ENCODE results near the gene KCNK3.

Gene KCNK3

DNA sequence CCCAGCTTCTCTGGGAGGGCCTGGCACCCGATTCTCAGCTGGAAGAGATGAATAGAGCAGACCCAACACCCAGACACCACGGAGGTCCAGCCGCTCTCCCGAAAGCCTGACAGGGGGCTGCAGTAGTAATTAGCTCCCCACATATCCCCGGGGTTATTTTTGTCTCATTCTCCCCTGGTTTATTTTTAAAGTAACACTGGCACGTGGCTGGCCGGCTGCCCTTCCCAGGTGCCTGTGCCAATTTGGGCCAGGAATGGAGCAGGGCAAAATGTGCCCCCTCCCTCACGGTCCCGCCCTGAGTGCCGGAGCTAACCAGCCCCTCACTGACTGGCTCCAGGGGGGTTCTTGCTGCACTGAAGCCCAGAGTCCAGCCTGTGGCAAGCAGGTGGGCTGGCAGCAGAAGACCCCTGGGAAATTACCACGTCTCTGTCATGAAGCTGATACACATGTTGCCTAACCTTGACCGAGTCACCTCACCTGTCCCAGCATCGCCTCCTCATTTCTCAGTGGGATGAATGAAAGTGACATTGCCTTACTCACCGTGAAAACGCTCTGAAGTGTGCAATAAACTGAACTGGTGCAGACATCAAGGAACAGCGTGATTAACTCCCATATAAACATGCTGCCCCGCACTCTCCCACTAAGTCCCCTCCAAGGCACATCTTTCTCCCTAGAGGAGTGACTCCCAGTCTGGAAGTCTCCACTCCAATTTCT is 18.4 kb downstream of the KCNK3 start:
- H3K4me3 ChIP-seq (ENCODE audit: low read depth, low read length), result no peak overlapping the region
- TF ChIP-seq, protein P1, sequence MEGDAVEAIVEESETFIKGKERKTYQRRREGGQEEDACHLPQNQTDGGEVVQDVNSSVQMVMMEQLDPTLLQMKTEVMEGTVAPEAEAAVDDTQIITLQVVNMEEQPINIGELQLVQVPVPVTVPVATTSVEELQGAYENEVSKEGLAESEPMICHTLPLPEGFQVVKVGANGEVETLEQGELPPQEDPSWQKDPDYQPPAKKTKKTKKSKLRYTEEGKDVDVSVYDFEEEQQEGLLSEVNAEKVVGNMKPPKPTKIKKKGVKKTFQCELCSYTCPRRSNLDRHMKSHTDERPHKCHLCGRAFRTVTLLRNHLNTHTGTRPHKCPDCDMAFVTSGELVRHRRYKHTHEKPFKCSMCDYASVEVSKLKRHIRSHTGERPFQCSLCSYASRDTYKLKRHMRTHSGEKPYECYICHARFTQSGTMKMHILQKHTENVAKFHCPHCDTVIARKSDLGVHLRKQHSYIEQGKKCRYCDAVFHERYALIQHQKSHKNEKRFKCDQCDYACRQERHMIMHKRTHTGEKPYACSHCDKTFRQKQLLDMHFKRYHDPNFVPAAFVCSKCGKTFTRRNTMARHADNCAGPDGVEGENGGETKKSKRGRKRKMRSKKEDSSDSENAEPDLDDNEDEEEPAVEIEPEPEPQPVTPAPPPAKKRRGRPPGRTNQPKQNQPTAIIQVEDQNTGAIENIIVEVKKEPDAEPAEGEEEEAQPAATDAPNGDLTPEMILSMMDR (IDR thresholded peaks at IDR 0.05; ENCODE audit: control insufficient read depth, extremely low read depth, insufficient read depth), result no peak
- no peak for DNase-seq (ENCODE audit: low read depth)

DNA sequence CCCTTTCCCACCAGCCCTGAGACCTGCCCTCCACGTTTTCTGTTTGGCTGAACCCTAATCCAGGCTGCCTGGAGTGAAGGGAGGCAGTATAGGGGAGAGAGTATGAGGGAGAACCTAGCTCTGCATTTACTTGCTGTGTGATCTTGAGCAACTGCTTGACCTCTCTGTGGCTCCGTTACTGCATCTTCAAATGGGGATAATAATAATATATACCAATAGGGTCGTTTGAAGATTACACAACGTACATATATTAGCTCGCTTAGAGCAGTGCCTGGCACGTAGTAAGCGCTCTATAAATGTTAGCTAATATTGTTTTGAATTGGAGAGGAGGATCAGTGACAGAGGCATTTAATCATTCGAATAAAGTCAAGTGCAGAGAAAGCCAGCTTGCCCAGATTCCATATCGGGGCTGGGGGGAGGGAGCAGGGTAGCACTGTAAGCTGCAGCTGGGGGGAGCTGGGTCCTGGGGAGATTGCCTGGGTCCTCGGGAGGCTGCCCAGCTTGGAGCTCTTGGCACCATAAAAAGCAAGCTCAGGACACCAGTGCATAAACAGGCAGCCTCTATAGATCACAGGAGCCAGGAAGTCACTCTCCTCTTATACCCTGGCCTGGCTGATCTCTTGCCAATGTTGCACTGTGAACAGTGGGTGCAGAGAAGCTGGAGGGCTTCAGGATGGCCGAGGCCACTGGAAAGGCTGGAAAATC is 19.1 kb downstream of the KCNK3 start:
- DNase-seq (ENCODE audit: low read depth), result no peak
- TF ChIP-seq, protein P1 (IDR thresholded peaks at IDR 0.05; ENCODE audit: control insufficient read depth, extremely low read depth, insufficient read depth), result no peak
- H3K4me3 ChIP-seq (ENCODE audit: low read depth, low read length), result no peak overlapping the region

DNA sequence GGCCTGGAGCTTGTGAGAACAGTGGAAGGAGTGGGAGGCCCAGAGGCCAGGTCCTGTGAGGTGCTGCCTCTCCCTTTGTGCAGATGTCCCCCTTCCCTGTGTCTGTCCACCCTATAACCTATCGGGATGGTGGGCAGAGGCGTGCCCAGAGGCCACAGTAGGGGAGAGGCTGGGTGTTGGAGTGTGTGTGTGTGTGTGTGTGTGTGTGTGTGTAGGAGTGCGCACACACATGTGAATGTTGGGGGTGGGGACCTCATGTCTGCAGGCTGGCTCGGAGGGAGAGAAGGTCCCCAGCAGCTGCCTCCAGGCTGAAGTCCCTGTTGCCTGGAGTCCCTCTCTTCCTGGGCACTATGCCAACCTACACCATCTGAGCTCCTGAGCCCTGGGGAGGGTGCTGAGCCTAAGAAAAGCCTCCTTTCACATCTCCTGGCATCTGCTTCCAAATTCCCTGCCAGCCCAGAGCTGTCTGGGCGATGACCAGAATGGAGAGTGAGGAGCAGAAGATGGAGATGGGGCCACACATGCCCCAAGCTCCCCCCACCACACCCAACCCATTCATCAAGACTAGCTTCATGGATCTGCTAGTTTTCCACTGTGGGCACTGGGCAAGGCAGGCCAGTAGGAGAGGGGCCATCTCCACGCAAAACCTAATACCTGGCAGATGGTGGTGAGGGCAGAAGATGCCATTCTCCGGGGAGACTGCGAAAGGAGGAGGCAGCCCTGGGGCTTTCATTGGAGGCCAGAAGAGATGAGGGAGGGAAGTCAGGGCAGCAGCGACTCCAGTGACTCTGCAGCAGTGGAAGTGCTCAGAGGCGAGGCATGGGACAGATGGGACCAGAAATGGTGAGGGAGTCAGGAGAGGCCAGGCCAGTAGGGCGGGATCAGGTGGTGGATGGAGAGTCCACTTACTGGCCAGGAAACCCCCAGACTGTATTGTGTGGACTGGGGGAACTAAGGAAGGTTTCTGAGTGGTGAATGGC is 20.3 kb downstream of the KCNK3 start:
- TF ChIP-seq, protein P1 (IDR thresholded peaks at IDR 0.05; ENCODE audit: control insufficient read depth, extremely low read depth, insufficient read depth), result no peak
- no peak for DNase-seq (ENCODE audit: low read depth)
- H3K4me3 ChIP-seq (ENCODE audit: low read depth, low read length), result no peak overlapping the region

DNA sequence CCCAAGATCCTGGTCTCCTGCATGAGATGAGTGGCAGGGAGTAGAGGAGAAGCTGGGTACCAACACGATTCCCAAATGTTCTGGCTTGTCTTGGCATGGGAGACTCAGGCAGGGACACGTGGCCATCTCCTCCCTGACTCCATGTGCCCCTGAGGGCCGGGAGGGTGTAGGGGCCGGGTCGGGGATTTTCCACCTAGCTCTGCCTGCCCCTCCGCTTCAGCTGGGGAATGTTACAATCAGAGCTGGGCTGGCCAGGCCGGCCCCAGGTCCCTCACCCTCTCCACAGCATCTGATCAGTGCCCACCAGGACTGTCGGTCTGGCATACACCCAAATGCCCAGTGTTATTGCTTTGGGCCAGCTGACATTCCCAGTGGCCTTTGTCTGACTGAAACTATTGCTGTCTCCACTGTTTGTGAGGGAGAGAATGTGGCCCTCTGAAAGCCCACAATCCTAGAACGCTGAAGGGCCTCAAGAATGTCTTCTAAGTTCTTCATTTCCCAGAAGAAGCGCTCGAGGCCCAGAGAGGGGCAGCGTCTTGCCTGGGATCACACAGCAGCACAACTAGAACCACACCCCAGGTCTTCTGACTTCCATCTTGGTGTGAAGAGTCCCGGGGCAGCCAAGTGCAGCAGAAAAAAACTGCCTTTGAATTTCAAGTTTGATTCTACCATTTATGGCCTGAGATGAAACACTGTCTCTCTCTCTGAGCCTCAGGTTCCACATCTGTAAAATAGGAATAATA is 23.2 kb downstream of the KCNK3 start:
- no peak for DNase-seq (ENCODE audit: low read depth)
- H3K4me3 ChIP-seq (ENCODE audit: low read depth, low read length), result no peak overlapping the region
- TF ChIP-seq, protein P1 (IDR thresholded peaks at IDR 0.05; ENCODE audit: control insufficient read depth, extremely low read depth, insufficient read depth), result no peak

DNA sequence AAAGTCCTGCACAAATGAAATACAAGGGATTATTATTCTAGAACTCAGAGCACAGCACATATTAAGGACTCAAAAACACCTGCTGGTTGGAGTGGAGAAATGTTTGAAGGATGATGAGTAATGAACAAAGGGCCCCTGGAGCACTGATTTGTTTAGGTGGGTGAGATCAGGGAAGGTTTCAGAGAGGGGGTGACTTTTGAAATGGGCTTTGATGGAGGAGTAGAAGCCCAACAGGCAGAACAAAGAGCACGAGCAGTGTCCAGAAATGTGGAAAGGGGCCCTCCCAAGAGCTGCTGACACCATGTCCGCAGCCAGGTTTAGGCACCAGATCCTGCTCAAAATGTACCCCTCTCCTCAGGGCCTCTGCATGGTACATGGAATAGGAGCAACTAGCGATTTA is 23.8 kb downstream of the KCNK3 start:
- TF ChIP-seq, protein P1 (IDR thresholded peaks at IDR 0.05; ENCODE audit: control insufficient read depth, extremely low read depth, insufficient read depth), result no peak
- no peak for DNase-seq (ENCODE audit: low read depth)
- no peak overlapping the region for H3K4me3 ChIP-seq (ENCODE audit: low read depth, low read length)

DNA sequence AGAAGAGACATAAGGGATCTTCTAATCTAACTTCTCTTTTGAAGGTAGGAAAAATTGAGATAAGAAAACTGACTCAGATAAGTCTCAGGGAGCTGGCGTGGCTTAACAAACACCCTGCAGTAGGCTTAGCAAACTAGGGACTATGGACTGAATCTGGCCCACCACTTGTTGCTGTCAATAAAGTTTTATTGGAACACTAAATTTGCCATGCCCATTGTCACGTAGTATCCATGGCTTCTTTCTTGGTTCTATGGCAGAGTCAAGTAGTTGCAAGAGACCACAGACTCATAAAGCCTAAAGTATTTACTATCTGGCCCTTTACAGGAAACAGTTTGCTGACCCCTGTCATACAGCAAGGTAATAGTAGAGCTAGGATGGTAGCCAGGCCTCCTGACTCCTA is 24.2 kb downstream of the KCNK3 start:
- DNase-seq (ENCODE audit: low read depth), result no peak
- H3K4me3 ChIP-seq (ENCODE audit: low read depth, low read length), result no peak overlapping the region
- TF ChIP-seq, protein P1 (IDR thresholded peaks at IDR 0.05; ENCODE audit: control insufficient read depth, extremely low read depth, insufficient read depth), result no peak
